Superior temporal gyrus (tissue), 1 donor: ENCODE measurements around the gene PPP3CA.
A peak's percentile ranks its signal among the peaks of the same experiment; 100 is the strongest.

ENCODE experiments used
- DNase-seq: peaks from one replicate; pipeline ENCODE4 v3.0.0-alpha.2; 2016; ENCODE audit errors: extremely low spot score

The PPP3CA gene

GRCh38 chr4:101175896-101176676 lies 171.2 kb downstream of the PPP3CA start:
- DNase-seq, result no peak

GRCh38 chr4:101174679-101175345 lies 172.5 kb downstream of the PPP3CA start:
- DNase-seq, result no peak

GRCh38 chr4:101172369-101172768 lies 175.0 kb downstream of the PPP3CA start:
- no peak for DNase-seq

GRCh38 chr4:101171747-101172146 lies 175.6 kb downstream of the PPP3CA start:
- no peak for DNase-seq

- DNase-seq, result peak; percentile 86
These were observed 178.0 kb downstream of the PPP3CA start for GRCh38 chr4:101169044-101170014.

GRCh38 chr4:101163936-101164335 lies 183.4 kb downstream of the PPP3CA start:
- DNase-seq, result no peak

GRCh38 chr4:101162990-101163380 lies 184.3 kb downstream of the PPP3CA start:
- DNase-seq, result no peak

- DNase-seq, result no peak
These were observed 186.3 kb downstream of the PPP3CA start for GRCh38 chr4:101160792-101161592.

GRCh38 chr4:101158507-101158906 lies 188.8 kb downstream of the PPP3CA start:
- DNase-seq, result no peak

GRCh38 chr4:101158134-101158482 lies 189.2 kb downstream of the PPP3CA start:
- DNase-seq, result peak; percentile 71

- DNase-seq, result no peak
These were observed 189.8 kb downstream of the PPP3CA start for GRCh38 chr4:101157415-101158133.

GRCh38 chr4:101156619-101157310 lies 190.6 kb downstream of the PPP3CA start:
- no peak for DNase-seq

- DNase-seq, result no peak
These were observed 191.4 kb downstream of the PPP3CA start for GRCh38 chr4:101155945-101156344.

- no peak for DNase-seq
These were observed 192.0 kb downstream of the PPP3CA start for GRCh38 chr4:101155368-101155767.

GRCh38 chr4:101153653-101154052 lies 193.7 kb downstream of the PPP3CA start:
- DNase-seq, result no peak

GRCh38 chr4:101152521-101152920 lies 194.8 kb downstream of the PPP3CA start:
- no peak for DNase-seq

- DNase-seq, result no peak
These were observed 198.8 kb downstream of the PPP3CA start for GRCh38 chr4:101148551-101148950.

GRCh38 chr4:101147283-101147682 lies 200.0 kb downstream of the PPP3CA start:
- DNase-seq, result no peak

GRCh38 chr4:101145021-101145420 lies 202.3 kb downstream of the PPP3CA start:
- no peak for DNase-seq

GRCh38 chr4:101142259-101142658 lies 205.1 kb downstream of the PPP3CA start:
- no peak for DNase-seq
